HG02623 (cell line): ENCODE data around the gene HPSE2.

ENCODE experiments used
- ATAC-seq: cut with Tn5 transposase; IDR thresholded peaks from one replicate; pipeline ENCODE4 v1.9.1; 2021; ENCODE audit warnings: moderate library complexity; ENCODE audit not compliant: unreplicated experiment

HPSE2 gene

GRCh38 chr10:98446151-98446660 lies 789.4 kb downstream of the HPSE2 start:
- peak; percentile 20 for ATAC-seq

DNA sequence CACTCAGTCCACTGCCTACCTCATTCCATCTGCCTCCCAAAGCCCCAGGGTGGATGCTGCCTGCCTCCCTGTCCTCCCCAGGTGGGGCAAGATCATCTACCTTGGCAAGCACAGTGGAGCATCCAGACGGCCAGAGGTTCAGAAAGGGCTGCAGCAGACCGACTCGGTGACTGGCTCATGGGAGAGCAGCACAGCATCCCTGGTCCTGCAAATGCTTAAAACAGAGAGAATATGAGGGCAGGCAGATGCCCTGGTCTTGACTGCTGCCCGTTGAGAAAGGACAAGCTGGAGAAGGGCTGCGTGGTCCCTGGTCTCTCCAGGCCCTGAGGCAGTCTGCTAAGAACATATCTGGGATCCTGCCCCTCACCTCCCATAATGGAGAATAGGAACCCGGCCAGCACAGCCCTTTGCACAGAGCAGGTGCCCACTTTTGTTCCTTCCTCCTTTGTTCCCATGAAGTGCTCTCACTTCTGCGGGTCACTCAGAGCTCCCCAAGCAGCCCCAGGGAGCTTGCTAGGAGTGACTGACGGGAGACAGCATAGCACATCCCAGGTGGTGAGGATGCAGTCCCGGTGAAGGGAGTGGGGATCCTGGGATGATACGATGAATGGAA lies 790.3 kb downstream of the HPSE2 start:
- ATAC-seq, result no peak

DNA sequence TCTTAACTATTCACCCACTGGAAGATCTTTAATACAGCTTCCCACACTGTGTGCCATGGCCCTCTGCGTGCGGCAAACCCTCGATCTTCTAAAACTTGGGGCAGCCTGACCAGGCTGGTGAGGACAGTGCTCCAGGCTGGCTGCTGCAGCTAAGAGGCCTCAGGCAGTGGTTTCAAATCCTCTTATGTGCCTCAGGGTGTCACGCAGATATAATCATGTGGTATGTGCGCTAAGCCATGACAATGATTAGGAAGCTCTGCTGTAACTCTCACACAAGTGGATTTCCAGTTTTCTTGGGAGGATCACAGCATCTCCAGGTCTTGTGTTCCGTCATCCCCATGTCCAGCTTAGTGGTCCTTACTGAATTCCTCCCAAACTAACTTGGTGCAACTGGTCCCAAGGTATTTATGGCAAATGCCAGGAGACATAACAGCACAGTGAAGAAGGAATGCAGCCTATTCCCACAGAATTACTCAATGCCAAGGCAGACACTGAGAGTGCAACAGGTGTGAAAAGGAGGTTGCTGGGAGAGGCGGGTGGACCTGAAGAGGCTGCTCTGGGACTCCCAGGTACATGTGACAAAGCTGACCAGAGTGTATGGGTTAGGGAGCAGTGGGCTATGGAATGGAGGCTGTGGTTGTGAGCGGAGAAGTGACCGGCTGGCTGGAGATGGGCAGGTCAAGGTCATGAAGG lies 791.2 kb downstream of the HPSE2 start:
- ATAC-seq, result no peak

DNA sequence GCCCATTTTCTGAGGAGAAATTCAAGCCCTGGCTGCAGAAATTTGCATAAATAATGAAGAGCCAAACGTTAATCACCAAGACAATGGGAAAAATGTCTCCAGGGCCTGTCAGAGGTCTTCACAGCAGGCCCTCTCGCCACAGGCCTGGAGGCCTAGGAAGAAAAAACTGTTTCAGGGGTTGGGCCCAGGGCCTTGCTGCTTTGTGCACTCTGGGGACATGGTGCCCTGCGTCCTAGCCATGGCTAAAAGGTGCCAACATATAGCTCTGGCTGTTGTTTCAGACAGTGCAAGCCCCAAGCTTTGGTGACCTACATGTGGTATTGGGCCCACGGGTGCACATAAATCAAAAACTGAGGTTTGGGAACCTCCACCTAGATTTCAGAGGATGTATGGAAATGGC lies 796.9 kb downstream of the HPSE2 start:
- no peak for ATAC-seq

DNA sequence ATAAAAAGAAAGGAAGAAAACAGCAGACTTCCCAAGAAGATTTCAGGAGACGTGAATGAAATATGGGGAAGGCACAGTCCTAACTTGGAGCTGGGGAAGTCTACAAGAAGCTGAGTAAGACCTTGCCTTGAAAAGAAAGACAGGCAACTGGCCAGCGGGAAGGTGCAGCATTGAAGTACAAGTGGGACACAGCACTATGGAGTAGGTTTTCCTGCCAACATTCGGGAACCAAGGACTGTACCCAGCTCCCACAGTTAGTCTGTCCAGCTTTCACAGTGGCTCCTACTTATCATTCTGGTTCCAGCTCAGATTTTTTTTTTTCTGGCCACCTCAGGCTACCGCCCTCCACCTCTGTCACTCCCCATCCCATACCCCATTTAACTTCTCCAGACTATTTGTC lies 798.9 kb downstream of the HPSE2 start:
- no peak for ATAC-seq

GRCh38 chr10:98435178-98435577 lies 800.5 kb downstream of the HPSE2 start:
- ATAC-seq, result no peak

DNA sequence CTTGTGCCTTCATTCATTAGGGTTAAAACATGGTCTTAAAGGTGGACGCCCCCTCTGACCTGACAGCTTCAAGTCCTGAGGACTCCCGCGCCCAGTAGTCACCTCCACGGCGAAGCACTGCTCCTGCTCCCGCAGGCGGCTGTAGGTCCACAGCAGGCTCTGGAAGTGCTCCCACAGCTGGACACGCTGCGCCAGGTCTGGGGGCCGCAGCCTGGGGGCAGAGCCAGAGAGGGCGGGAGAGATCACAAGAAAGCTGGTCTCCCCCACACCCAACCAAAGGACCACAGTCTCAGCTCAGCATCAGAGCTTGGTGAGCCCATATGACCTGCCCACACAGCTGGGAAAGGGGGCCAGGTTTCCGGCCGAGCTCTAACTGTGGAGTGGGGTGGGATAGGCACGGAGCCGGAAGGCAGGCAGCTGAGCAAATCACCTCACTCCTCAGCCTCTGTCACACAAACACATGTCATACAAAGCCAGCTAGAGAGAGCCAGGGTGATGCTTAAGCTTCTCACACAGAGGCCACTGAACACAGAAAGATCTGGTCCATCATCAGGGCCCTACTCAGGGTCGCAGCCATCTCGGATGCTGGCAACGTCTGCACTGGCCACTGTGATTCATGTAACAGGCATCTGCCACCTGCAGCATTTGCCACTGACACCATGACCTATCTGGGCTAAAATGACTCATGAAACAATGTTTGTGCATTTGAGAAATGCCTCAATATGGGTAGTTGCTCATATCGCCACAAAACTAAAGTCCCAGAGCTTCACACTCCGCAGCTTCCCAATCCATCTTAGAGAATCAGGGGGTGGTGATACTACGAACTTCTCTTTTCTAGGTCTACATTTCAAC lies 801.5 kb downstream of the HPSE2 start:
- no peak for ATAC-seq

DNA sequence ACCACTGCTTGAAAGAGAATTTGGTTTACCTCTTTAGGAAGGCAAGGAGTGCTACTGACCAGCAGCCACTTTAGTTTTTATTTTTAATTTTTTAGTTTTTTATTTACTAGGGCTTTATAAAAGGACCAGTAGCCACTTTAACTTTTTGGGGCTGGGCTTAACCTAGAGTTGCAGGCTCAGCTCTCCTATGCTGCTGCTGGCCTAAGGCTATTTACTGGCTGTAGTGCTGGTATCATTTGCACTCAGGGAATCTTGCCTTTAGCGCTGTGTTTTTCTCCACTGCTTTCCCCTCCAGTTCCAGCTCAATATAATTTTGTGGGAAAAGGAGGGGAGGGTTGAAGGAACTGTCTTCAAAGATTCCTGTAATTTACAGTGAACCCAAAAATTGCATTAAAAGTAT lies 802.3 kb downstream of the HPSE2 start:
- ATAC-seq, result no peak

DNA sequence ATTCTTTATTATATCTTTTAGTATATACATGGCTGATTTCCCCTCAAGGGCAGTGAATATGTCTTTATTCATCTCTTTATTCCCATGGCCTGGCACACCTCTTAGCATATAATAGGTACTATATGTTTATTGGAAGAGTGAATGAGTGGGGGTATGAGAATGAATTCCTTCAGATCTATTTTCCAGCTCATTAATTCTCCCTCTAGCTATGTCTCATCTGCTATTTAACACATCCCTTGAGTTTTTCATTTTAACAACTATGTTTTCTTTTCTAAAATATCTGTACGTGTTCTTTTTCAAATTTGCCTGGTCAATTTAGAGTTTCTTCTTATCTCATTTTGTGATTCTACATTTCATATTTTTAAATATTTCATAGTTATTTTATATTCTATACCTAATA lies 803.3 kb downstream of the HPSE2 start:
- ATAC-seq, result no peak

- ATAC-seq, result no peak
These were observed 804.6 kb downstream of the HPSE2 start for GRCh38 chr10:98431016-98431415.

GRCh38 chr10:98430427-98430826 lies 805.2 kb downstream of the HPSE2 start:
- no peak for ATAC-seq

GRCh38 chr10:98429320-98430072 lies 806.2 kb downstream of the HPSE2 start:
- ATAC-seq, result no peak

DNA sequence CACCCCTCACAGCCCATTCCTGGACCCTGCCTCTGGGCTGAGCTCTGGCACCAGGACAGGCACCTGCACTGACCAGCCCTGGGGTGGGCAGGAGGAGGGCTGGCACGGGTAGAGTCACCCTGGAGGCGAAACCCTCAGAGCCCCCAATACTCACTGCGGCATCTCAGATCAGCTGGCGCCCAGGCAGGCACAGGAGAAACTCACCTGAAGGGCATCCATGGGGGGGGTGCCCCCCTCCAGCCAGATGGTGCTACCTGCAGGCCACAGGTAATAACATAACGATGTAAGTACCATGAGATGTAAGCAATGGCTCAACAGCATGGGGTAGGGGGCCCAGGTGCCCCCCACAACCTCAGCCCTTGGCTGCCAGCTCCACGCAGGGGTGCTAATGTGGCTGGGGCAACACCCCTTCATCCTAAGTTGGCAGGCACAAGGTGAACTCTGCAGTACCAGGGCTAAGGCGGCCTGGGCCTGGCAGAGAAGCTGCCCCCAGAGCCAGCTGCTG lies 808.6 kb downstream of the HPSE2 start:
- ATAC-seq, result no peak

DNA sequence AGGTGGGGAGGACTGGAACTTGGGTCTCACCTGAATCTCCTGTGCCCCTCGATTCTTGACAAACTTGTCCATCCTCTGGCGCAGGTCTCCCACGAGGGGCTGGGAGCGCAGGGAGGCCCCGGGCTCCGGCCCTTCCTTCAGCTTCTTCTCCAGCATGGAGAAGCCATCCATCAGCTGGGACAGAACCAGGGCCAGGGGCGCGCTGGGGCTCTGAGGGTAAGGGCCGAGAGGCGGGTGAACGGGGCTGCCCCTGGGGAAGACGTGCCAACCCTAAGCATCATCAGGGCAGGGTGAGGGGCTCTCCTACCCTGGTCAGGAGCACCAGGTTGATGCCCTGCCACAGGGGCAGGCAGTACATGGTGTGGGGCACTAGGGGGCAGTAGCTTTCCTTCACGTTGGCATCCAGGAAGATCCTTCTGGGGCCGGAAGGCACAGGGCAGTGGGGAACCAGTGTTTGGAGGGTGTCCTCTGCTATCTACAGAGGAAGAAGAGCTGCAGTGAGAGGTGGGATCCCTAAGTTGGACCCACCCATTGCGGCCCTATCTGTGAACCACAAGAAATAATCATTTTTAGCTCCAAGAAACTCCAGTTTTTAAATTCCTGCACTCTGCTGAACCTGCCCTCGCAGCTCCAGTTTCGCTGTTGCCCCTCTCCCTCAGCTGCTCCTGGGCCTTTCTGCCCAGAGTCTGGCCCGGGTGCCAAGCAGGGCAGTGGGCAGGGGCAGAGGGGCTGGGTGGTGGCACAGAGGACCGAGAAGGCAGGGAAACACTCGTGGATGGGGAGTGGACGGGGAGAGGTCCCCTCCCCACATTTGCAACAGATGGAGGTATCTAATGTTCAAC lies 809.9 kb downstream of the HPSE2 start:
- ATAC-seq, result peak; percentile 63

DNA sequence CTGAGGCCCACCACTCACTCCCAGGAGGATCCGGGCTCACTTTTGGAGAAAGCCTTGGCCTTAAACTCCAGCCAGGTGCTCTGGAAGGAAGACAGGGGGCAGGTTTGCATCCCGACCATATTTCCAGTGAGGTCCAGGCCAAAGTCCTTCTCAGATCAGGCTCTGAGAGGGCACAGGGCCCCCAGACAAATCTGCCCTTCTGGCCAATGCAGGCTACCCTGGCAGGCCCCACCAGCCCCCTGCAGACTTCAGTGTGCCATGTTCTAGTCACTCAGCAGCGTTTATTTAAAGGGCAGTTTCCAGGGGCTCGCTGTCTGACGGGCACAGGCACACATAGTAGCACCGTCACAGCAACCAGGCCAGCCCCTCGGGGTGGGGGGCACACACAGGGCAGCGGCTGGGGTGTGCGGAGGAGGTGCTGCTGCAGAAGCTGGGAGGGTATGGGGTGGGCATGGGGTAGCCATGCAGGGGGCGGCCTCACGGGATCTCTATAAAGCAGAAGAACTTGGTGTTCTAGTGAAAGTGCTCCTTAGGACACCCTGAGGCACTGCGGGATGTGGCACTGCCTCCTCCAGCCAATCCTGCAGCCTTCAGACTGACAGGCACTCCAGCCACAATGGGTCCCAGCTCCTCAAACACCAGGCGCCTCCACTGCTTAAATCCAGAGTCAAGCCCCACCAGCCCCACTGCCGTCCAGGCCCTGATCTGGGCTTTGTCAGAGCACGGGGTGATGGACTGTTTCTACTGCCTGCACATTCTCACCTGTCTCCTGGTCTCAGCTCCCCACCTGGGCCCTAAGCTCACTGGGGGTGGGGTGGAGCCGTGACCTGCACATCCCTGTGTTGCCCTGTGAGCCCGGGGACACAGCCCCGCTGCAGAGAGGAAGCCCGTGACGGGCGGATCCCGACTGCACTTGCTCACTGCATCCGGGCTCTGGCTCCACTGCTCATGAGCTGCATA lies 811.1 kb downstream of the HPSE2 start:
- ATAC-seq, result no peak

GRCh38 chr10:98423691-98424120 lies 811.9 kb downstream of the HPSE2 start:
- no peak for ATAC-seq

- no peak for ATAC-seq
These were observed 813.5 kb downstream of the HPSE2 start for GRCh38 chr10:98422182-98422581.

DNA sequence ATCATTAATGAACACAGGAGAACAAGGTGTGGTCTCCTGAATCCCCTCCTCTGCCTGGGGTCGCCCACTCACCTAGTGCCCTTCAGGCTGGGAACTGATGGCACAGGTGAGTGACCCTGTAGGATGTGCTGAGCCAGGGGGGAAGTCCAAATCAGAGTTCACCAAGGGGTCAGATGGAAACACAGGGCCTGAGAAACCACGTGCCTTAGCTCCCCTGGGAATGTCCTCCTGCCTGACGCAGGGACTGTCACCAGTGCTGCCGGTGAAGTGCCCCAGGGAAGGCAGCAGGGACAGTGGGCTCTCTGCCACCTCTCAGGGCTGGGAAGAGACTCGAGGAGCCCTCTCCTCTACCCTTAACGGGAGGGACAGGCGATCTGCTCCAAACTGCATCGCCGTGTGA lies 814.9 kb downstream of the HPSE2 start:
- ATAC-seq, result no peak
